Spinal cord (tissue), 10 donors: Measurements from ENCODE around the gene NSDHL. TPM values are rescaled to one million over a fixed set of nuclear protein-coding genes. Genes with fewer than 3 reads are reported as not detected.

Experiments used
- DNase-seq, 6 donors: peaks; one replicate each; pipeline versions ENCODE4 v3.0.0 to v3.0.0-alpha.2; 2013 to 2015; ENCODE audit warnings: low spot score in 6 of 6, low read depth in 4 of 6
- H3K27ac ChIP-seq: one replicate; pipeline ENCODE4 v1.5.1; 2013; ENCODE audit warnings: low read depth, low read length, control low read depth
- H3K27me3 ChIP-seq: one replicate; pipeline ENCODE4 v1.6.1; 2013; ENCODE audit warnings: low read length; ENCODE audit not compliant: control insufficient read depth, insufficient read depth
- H3K36me3 ChIP-seq: one replicate; pipeline ENCODE4 v1.6.1; 2013; ENCODE audit warnings: low read length; ENCODE audit not compliant: control insufficient read depth, insufficient read depth
- H3K4me1 ChIP-seq: one replicate; pipeline ENCODE4 v1.6.1; 2013; ENCODE audit warnings: low read length; ENCODE audit not compliant: control insufficient read depth, insufficient read depth
- H3K4me3 ChIP-seq: one replicate; pipeline ENCODE4 v1.5.1; 2013; ENCODE audit warnings: low read depth, low read length, control low read depth
- H3K9me3 ChIP-seq: one replicate; pipeline ENCODE4 v1.6.1; 2013; ENCODE audit warnings: low read length; ENCODE audit not compliant: control insufficient read depth, insufficient read depth
- WGBS: methylation state at CpG from one replicate; pipeline ENCODE4 v1.1.5; 2013; ENCODE audit warnings: missing lambda C conversion rate; ENCODE audit not compliant: insufficient coverage; 5-methylcytosine and 5-hydroxymethylcytosine counted together
- polyA plus RNA-seq, 2 donors: library from polyadenylated mRNA; unstranded; fragments of 120-200 nt; gene quantifications; one replicate each; pipeline ENCODE4 v1.2.1, GENCODE V29; 2013; ENCODE audit not compliant: insufficient read length in 2 of 2
- total RNA-seq, 2 donors: library from RNA; depleted of rRNA in 1 of 2; stranded (reverse); fragments of 120-200 nt in 1 of 2; fragments of >200 nt in 1 of 2; gene quantifications; one replicate each; pipeline versions ENCODE4 v1.2.3 to v1.2.4, GENCODE V29; 2013 to 2014
- donor health status: healthy.

NSDHL gene
- total and polyA plus RNA-seq, 4 donors, result 18.0 to 49.5 (median 28.8) TPM

DNA sequence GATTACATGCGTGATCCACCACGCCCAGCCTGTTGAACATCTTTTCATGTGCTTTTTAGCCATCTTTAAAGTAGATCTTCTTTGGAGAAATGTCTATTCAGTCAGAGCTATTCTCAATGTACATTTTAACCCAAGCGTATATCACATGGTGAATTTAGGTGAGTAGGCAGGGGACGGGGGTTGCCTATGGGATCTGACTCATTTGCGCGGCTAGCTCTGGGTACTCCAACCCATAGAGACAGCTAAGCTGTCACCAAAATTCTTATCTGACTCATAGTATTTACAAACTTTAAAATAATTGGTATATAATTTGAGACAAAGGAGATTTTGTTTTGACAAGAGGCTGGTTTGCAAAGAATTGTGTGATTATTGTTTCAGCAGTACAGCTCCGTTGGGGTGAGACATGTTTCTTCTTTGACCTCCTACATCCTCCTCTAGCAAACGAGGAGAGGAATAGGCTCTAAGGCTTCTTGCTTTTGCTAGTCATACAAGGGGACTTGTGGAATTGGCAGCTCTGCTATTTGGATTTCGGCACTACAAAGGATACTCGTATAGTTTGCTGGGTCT is 12.0 kb downstream of the NSDHL start:
- Histone ChIP-seq H3K9me3 (no peaks in the 10 kb centered on the region), H3K4me1 (no peaks in the 10 kb centered on the region), H3K27ac (no peak overlapping the region), H3K36me3 (peaks cover 4% of the 10 kb centered on the region), H3K27me3 (no peaks in the 10 kb centered on the region), H3K4me3 (no peak overlapping the region)
- WGBS, result 100% methylated on average over 2 of the region's 10 CpGs
- DNase-seq, result no peak

DNA sequence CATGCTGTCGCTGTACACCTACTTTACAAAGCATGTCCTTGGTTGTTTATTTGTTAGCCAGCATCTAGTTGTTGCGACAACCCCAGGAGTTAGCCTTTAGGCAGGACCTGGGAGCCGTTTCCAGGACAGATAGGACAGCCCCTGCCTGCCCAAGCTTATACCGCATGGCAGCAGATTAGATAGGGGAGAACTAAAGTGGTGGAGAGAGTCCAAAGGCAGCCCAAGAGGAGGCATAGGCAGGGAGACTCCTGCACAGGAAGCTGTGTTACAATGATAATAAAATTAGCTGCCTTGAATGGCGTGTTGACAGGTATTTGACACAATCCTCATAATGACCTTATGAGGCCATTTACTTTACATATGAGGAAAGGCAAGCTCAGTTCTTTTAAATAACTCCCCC is 13.0 kb downstream of the NSDHL start:
- Histone ChIP-seq H3K4me3 (no peak overlapping the region), H3K36me3 (peaks cover 4% of the 10 kb centered on the region), H3K27me3 (no peaks in the 10 kb centered on the region), H3K27ac (no peak overlapping the region), H3K9me3 (no peaks in the 10 kb centered on the region), H3K4me1 (no peaks in the 10 kb centered on the region)
- no peak for DNase-seq
- WGBS, result 61% methylated on average over 3 of the region's 5 CpGs

DNA sequence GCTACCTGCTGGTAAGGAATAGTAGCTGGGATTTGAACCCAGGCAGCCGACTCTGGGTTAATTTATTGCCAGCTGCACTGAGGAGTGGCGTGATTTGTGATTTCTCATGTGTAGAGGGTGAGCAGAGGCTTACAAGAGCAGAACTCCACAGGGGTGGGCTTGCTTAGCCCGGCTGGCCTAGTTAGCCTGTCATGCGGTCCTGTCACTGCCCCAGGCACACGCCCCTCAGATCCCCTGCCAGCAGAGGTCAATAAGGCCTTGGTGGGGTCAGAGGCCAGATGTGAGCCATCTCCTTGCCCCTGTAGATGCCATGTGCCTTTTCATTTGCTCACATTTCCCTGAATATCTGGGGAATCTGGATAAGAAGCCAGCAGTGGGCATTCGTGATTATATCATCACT is 13.4 kb downstream of the NSDHL start:
- H3K27me3 ChIP-seq, result no peaks in the 10 kb centered on the region
- H3K4me1 ChIP-seq, result no peaks in the 10 kb centered on the region

DNA sequence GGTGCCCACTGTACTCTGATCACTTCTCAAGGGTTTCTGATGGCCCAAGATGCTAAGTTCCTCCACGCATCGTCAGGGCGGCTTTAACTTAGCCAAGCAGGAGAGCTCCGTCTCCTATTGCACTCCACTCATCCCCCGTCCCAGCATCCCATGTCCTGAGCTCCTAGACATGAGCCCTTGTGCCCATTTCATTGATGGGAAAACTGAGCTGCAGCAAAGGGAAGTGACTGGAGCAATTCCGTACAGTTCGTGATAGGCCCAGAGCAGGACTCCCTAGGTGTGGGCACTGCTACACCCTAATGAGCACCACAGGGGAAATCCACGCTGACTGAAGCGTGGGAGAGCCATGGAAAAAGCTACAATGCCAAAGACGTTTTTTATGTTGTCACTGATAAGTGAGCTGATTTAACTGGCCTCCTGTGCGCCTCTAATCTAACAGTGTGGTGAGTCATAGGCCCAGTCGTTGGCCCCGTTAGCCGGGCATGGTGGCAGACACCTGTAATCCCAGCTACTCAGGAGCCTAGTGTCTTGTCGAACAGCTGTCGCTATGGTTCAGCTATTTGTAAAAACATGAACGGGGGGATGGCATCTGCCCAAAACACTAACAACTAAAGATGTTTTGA is 14.9 kb downstream of the NSDHL start:
- Histone ChIP-seq H3K4me1 (no peaks in the 10 kb centered on the region), H3K9me3 (no peaks in the 10 kb centered on the region), H3K4me3 (no peak overlapping the region), H3K27ac (no peak overlapping the region), H3K36me3 (peaks cover 7% of the 10 kb centered on the region), H3K27me3 (no peaks in the 10 kb centered on the region)
- no peak for DNase-seq
- 74% methylated on average over 12 of the region's 17 CpGs for WGBS

More for the DNA sequence above, 13.4 kb downstream of the NSDHL start:
- 54% methylated on average over 5 of the region's 6 CpGs for WGBS
- Histone ChIP-seq H3K9me3 (no peaks in the 10 kb centered on the region), H3K4me3 (no peak overlapping the region), H3K27ac (no peak overlapping the region), H3K36me3 (peaks cover 4% of the 10 kb centered on the region)
- DNase-seq, result no peak

DNA sequence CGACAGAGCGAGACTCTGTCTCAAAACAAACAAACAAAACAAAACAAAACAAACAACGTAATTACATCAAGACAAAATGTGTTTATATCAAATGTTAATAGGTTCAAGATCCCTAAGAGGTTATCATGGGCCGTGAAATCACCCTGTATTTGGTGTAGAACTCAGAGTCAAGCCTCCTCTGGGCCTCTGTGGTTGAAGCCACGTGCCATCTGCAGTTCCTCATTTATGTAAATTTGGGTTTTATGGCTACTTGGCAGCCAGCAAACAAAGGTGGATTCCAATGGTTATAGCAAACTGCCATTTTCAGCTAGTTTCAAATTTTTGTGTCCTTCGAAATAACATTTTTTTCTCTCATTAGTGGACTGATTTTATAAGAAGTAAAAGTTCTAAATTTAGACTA is 16.4 kb downstream of the NSDHL start:
- H3K36me3 ChIP-seq, result peaks cover 17% of the 10 kb centered on the region
- DNase-seq, result no peak
- no peaks in the 10 kb centered on the region for H3K9me3 ChIP-seq
- no peak overlapping the region for H3K27ac ChIP-seq
- 23% methylated on average over 2 of the region's 6 CpGs for WGBS
- H3K4me3 ChIP-seq, result no peak overlapping the region
- H3K27me3 ChIP-seq, result no peaks in the 10 kb centered on the region
- no peaks in the 10 kb centered on the region for H3K4me1 ChIP-seq

DNA sequence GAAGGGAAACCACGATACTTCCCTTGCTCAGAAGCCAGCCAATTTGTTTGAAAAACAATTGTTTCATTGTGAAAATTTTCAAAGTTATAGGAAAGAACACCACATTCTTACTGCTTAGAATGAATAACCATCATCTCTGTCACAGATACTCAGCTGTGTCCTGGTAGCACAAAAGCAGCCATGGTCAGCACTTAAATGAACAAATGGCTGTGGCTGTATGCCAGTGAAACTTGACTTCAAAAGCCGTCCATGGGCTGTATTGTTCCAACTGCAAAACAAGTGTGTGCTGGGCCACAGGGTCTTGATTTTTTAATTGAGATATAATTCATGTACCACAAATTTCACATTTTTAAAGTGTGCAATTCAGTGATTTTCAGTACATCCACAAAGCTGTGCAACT is 19.6 kb downstream of the NSDHL start:
- no peak for DNase-seq
- no peak overlapping the region for H3K27ac ChIP-seq
- H3K9me3 ChIP-seq, result no peaks in the 10 kb centered on the region
- H3K36me3 ChIP-seq, result peaks cover 20% of the 10 kb centered on the region
- no peaks in the 10 kb centered on the region for H3K27me3 ChIP-seq
- no peaks in the 10 kb centered on the region for H3K4me1 ChIP-seq
- no peak overlapping the region for H3K4me3 ChIP-seq
- WGBS, result no CpG with 5 or more reads among the region's 2 CpGs

DNA sequence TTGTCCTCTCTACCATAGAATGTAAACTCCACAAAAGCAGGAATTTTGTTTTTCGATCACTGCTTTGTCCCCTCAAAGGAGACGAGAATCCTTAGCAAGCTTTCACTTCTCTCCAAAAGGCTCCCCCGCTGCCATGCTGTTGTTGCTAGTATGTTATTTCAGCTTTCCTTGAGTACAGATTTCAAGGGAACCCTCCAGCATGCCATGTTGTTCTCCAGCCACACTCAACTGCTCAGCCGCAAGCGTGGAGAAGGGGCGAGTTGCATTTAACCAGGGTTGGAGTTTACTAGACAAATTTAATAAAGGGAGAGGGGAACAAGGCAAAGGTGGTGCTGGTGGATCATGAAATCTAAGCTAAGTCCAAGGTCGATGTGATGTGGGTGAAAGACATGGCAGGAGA is 23.1 kb downstream of the NSDHL start:
- WGBS, result 94% methylated on average over 2 of the region's 7 CpGs
- Histone ChIP-seq H3K36me3 (peaks cover 16% of the 10 kb centered on the region), H3K27ac (no peak overlapping the region), H3K4me1 (no peaks in the 10 kb centered on the region), H3K9me3 (no peaks in the 10 kb centered on the region), H3K27me3 (no peaks in the 10 kb centered on the region), H3K4me3 (no peak overlapping the region)
- DNase-seq, result no peak

DNA sequence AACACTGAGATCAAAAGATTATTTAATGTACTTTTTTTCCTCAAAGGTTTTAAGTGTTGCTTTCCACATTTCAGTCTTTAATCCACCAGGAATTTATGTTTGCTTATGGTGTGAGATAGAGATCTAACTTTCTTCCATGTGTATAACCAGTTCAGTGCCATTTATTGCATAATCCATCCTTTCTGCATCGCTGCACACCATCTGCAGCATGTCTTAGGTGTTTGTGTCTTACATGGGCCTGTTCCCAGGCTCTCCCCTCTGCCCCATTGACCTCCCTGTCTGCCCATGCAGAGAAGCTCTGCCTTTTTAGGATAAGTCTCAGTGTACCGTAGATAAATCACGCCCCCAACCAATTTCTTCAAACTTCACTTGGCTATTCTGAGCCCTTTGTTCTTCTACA is 30.3 kb downstream of the NSDHL start:
- no peak for DNase-seq
- Histone ChIP-seq H3K27ac (no peak overlapping the region), H3K4me3 (no peak overlapping the region), H3K4me1 (no peaks in the 10 kb centered on the region), H3K9me3 (no peaks in the 10 kb centered on the region), H3K27me3 (no peaks in the 10 kb centered on the region), H3K36me3 (peaks cover 21% of the 10 kb centered on the region)
- WGBS, result 60% methylated on average over 3 of the region's 3 CpGs

DNA sequence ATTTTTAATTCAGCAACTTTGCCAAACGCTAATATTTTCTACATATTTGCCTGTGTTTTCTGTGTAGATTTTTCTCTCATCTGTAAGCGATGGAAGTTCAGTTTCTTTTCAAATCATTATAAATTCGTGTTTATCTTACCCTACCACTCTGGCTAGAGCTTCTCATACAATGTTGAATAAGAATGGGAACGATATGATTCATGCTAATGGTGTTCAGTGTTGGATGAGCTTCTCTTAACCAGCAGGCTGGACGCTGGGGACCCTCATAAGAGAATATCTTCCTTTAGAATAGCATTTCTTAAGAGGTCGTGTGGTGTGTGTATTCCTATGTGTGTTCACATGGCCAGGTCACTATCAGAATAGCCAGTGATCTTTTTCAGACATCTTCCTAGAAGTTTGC is 31.0 kb downstream of the NSDHL start:
- Histone ChIP-seq H3K9me3 (no peaks in the 10 kb centered on the region), H3K4me1 (no peaks in the 10 kb centered on the region), H3K27ac (no peak overlapping the region), H3K4me3 (no peak overlapping the region), H3K36me3 (peaks cover 22% of the 10 kb centered on the region), H3K27me3 (no peaks in the 10 kb centered on the region)
- no peak for DNase-seq
- WGBS, result no CpG with 5 or more reads among the region's 6 CpGs

DNA sequence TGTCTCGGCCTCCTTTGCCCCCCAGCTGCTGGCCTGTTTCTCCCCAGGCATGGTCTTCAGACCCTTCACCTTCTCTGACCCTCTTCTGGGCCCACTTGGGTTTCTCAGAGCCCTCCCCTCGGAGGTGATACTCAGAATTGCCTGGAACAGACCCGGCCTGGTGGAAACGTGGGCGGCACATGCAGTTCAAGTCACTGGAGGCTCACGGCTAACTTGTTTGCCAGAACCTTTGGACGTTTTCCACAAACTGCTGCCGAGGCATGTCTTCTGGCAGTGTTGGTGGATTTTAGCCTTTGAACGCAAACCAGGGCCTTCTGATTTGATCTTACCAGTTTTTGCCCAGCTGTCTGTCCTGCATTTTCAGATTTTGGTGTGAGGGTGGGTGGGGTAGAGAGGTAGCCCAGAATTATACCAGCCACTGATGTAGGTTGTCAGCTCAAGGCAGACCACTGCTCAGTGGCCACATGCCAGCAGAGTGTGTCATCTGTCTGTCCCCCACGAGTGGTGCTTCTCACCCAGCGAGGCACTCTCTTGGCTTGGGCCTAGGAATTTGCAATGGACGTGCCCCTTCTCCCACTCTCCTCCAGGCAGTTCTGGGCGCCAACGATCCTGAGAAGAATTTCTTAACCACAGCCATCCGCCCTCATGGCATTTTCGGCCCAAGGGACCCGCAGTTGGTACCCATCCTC is 34.5 kb downstream of the NSDHL start:
- H3K36me3 ChIP-seq, result peaks cover 45% of the 10 kb centered on the region

More for the DNA sequence above, 34.5 kb downstream of the NSDHL start:
- no peaks in the 10 kb centered on the region for H3K9me3 ChIP-seq
- no peak for DNase-seq
- no peak overlapping the region for H3K4me3 ChIP-seq
- H3K4me1 ChIP-seq, result no peaks in the 10 kb centered on the region
- WGBS, result 87% methylated on average over 15 of the region's 17 CpGs
- H3K27ac ChIP-seq, result no peak overlapping the region
- H3K27me3 ChIP-seq, result no peaks in the 10 kb centered on the region
